NCI-H146 (cell line): ENCODE data around the gene FOXF1.

ENCODE experiments used
- DNase-seq: peaks from one replicate; lab custom pipeline; 2025; lab: John Stamatoyannopoulos, UW

Gene FOXF1

DNA sequence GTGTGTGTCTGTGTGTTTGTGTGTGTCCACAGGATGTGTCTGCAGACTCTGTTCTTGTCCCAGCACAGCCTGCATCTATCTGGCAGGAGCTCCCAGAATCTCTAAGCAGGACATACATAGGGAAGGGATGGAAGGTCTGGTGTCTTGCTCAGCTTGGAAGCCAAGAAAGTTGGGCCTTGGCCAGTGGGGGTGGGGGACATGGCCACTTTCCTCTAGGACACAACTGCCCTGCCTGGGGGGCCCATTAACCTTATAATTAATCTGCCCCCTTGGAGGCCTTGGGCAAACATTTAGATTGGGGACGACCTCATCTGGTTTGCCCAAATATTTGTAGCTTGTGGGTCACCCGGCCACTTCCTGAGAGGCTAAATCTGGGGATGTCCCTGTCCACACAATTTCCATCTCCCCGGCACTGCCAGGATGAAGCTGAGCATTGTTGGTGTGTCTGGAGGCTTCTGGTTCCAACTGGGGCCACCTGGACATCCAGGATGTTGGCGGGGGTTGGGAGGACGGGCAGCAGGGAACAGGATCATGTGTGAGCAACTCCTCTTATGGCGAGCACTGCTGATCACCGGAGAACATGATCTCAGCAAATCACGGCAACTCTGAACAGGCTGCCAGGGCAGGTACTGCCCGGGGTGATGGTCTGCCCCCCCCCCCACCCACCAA, 17.2 kb upstream of the FOXF1 start:
- no peak for DNase-seq

DNA sequence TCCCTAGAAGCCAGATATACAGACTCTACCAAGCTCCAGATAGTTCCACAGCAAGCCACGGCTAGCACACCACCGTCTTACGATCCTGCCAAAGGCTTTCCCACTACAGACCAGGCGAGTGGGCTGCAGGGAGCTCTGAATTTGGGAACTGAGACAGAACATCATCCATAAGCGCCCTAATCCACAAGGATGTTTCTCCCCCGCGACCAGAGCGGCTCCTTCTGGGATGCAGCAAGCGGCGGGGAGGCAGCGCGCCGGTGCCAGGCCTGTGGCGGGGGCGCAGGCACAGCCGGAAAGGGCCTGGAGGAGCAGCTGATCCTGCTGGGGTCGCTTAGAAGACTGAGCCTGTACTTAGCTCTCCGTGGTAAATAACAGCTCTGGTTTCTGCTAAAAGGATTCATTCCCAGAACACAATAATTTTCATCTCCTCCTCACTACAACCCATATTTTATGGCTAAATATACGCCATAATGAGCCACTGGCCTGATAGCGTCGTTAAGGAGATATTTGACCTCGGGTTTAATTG, 16.2 kb upstream of the FOXF1 start:
- DNase-seq, result no peak

DNA sequence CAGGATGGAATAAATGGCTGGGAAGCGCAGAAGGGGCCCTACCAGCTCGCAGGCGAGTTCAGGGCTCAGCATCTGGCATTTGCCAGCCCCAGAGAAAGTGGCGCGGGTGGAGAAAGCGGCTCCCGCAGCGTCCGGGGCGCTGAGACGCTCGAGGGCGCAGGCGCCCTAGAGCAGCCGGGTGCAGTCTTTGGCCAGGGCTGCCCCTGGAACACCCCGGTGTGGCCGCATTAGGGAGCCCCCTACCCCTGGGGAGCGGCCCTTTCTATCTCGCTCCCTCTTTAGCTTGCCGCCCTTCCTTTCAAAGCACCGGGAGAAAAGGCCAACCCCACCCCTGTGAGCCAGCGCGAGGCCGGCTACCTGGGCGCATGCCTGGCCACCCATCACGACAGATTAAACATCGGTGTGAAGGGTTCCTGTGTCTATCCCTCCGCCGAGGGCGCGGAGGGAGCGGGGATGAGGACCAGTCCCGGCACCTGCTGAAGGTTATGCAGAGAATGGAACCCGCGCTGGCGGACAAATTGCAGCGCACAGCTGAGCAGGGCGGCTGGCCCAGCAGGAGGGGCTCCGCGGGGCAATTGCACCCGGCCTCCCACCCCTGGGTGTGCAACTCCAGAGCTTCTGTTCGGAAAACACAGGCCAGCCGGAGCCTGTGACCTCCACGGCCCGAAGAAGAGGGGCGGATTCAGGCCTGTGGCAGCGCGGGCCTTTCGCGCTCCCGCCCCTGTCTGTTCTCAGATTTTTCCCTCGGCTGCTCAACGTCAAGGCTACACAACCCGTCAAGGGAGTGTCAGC, 15.6 kb upstream of the FOXF1 start:
- DNase-seq, result no peak

DNA sequence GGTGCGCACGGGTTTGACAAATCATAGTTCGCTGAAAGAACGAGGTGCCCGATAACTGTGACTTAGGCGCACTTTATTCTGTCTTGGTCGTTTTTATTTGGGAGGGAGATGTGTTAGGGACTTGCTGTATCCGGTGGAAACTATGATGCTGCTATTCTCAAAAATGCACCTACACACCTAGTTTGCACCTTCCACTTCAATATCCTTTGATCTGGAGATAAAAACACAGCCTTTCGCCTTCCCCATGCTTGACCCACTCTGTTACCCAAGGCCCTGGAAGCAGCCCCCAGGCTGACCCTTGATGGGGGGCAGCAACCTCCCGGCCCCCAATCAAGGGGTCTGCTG, 15.0 kb upstream of the FOXF1 start:
- no peak for DNase-seq

DNA sequence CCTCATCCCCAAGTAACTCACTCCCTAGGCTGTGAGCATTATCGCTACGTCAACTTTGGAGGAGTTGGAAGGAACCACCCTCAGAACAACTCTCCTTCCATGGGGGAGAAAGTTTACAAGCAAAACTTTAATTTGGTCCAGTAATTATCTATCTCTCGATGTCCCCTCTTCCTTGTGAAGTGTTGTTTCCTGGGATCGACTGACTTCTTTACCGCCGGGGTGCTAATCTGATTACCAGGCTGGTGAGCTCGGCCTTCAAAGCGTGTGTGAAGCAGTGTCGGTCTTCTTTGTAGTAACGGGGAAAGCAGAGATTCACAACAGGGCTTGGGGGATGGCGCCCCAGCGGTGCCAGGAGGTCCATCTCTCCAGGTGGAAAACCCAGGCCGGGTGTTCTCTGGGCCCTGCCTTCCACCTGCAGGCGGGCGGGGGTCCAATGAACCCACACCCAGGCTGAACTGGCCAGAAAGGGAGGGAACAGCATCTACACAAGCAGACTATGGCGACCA, 14.5 kb upstream of the FOXF1 start:
- DNase-seq, result no peak

GRCh38 chr16:86496262-86496928, 13.9 kb upstream of the FOXF1 start:
- no peak for DNase-seq

DNA sequence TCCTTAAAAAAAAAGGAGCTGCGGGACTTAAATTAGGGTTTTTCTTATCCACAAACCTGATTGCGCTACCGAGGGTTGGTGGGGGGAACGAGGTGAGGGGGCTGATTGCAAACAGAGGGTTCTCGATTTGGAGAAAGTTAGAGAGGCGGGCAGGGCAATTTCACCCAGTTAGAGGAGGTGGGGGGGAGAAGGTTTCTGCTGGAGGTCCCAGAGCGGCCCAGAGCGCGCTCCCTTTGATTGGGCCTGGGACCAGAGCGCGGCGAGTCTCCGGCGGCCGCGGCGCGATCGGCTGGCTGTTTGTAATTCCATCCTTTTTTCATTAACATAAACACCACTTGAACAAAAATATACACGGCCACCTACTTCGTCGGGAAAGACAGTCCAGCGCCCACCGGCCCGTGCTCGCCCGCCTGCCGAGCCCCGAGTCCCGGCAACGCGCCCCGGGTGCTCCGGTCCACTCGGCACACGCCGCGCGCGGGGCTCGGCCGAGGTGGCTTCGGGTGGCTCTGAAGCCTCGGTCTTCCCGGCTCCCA, 13.3 kb upstream of the FOXF1 start:
- DNase-seq, result no peak

DNA sequence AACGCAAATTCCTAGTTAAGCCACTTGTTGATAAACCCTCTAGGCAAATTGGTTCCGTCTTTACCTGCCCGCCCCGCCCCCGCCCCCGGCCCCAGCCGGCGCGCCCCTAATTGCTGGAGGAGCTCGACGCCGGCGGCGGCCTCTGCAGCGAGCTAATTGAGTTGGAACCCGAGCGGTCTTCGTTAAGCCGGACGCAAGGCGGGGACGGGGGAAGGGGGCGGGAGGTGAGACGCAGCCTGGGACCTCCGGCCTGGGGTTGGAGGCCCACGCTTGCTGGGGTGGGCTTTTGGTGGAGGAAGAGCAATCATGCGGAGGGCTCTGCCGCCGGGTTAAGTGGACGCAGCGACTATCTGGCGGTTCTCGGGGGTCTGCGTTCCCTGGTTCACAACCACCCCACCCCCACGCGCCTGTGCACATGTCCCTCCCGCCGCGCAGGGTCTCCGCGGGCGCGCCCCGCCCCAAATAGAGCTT, 12.7 kb upstream of the FOXF1 start:
- no peak for DNase-seq

- no peak for DNase-seq
These were observed 12.1 kb upstream of the FOXF1 start for GRCh38 chr16:86498155-86498670.

DNA sequence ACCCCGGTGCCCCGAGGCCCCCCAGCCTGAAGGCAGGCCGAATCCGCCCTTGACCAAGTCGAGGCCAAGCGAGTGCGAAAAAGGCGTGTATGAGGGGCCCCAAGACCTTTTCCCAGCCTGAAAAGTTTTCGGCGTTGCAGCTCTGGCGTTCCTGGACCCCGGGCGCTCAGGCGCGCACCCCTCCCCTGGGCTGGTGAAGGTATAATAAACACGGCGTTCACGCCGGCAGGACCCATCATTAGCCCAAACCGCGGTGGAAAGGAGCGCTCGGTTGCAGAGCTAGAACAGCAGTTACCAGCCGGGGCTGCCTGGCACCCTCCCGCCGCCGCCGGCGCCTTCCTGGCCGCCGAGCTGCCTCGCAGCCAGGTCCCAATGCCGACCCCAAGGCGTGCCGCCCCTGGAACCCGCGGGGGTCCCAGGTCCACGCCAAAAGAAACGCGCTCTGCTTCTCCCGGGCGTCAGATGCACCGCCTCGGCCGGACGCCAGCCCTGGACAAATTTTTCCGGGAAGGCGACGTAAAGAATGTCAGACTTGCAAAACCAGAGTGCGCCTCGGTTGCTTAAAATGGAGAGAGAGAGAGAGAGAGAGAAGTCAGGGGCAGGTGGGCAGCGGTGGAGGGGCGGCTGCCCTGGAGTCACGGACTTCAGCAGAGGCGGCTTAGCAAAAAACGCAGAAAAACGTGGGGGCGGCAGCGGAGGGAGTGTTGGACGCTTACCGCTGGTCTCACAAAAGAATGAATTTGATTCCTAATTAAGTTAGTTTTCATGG, 11.5 kb upstream of the FOXF1 start:
- no peak for DNase-seq

DNA sequence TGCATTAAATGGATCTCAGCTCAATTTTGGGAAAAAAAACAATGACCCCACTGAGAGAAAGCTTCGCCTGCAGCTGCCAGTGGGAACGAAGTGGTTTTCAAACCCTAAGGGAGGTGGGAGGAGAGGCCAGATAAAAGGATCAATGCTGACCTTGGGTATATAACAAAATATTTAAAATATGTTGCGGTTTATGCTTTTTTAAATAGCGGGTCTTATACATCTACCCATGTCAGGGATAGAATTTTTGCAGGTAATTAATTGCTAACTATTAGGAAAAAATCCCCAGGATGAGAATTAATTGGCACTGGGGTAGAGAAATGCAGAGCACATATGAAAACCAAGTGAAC, 10.9 kb upstream of the FOXF1 start:
- DNase-seq, result no peak

DNA sequence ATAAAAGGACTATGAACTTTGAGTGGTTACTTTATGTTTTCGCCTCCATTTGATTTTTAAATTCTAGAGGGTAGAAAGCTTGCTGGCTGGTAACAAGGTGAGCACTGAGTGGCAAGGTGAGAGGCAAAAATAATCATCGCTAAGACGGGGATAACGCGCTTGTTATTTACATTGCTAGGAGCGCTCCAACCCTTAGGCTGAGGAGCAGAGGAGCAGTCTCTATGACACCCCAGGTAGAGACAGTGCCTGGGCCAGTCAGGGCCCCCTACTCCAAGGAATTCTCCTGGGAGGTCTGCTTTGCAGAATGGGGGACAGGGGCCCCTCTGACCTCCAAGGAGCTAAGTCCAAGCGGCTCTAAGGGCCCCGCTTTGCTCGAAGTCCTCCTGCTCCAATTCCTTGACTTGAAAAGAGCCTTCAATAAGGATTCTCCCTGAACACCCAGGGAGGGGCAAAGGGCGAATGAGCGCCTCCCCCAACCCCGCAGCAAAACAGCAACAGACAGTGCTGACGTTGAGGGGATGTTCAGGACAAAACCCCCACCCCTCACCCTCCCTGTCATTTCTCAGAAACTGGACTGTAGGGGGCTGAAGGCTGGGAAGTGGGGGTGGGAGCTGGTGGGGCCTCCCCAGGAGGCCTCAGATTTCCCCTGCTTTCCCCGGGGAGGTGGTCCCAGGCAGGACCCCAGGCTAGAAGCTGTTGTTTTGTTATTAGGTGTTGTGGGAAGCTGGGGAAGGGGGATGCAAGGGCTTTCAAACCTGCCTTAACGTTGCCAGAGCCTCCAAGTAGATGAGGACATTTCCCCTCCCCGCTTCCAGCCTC, 10.2 kb upstream of the FOXF1 start:
- DNase-seq, result no peak

GRCh38 chr16:86500708-86501510, 9.4 kb upstream of the FOXF1 start:
- no peak for DNase-seq

- DNase-seq, result no peak
These were observed 8.1 kb upstream of the FOXF1 start for GRCh38 chr16:86501989-86502855.

- no peak for DNase-seq
These were observed 7.2 kb upstream of the FOXF1 start for GRCh38 chr16:86502856-86503748.

DNA sequence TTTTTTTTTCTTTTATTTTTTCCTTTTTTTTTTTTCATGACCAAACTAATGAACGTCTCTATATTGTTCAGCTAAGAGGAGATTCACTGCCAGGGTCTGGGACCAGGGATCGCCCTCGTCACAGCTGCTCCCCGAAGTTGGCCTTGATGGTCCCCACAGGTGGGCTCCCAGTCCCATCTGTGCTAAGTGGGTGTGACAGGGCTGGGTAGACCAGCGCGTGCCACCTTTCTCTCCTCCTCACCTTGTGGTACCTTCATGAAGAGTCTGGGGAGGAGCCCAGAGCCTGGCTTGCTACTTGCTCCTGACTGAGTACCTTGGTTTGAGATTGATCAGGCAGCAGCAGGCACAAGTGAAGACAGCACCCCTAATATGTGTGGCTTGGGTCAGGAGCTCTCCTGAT, 6.5 kb upstream of the FOXF1 start:
- DNase-seq, result no peak

- no peak for DNase-seq
These were observed 5.8 kb upstream of the FOXF1 start for GRCh38 chr16:86504315-86505184.
